Kidney glomerular epithelial cell (primary cell): ENCODE measurements around the gene CDC42BPB.
"Not testable (repeated sequence)": the region's sequence is repeated elsewhere in the genome, so short reads cannot be mapped to it uniquely, and the experiment has no call there.

Source experiments
- DNase-seq: peaks from one replicate; lab custom pipeline; 2025; lab: John Stamatoyannopoulos, UW

Gene CDC42BPB

DNA sequence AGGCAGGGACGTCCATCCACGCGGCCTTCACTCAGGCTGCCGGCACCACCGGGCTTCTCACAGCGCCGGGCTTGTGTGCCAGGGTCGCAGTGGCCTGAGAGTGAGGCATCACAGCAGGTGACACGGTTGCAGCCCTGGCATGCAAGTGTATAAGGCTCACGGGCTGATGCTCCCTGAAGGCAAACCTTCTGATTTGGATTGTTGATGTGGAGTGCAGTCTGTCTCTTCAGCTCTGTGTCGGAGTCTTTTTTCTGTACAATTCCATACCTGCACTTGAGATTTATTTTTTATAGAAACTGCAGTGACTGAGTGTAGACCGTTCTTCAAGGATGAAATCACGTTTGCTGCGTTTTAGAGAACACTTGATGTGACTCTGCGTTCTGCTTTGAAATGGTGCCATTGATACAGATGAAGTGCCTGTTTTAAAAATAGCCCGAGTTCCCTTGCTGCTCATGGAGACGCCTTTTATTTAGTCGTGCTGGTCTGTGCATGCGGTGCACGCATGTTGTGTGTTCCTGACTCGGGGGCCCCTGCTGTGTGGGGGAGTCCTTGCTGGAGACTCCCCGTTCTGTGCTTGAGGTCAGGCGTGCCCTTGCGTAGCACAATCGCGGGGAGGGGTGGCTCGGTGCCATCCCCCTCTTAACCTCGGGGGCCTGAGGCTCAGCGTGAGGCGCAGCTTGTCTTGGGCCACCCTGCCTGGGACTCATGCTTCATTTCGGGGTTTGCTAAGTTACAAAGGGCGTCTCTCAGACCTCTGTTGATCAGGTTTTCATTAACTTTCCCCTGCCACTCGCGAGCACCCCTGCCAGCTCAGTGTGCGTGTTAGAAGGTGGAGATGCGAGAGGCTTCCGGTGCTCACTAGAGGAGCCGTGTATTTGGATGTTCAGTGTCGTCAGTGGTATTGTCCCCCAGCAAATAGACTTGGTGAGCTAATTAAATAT is 156.4 kb downstream of the CDC42BPB start:
- no peak for DNase-seq

GRCh38 chr14:102899516-102899900 is 157.8 kb downstream of the CDC42BPB start:
- no peak for DNase-seq

DNA sequence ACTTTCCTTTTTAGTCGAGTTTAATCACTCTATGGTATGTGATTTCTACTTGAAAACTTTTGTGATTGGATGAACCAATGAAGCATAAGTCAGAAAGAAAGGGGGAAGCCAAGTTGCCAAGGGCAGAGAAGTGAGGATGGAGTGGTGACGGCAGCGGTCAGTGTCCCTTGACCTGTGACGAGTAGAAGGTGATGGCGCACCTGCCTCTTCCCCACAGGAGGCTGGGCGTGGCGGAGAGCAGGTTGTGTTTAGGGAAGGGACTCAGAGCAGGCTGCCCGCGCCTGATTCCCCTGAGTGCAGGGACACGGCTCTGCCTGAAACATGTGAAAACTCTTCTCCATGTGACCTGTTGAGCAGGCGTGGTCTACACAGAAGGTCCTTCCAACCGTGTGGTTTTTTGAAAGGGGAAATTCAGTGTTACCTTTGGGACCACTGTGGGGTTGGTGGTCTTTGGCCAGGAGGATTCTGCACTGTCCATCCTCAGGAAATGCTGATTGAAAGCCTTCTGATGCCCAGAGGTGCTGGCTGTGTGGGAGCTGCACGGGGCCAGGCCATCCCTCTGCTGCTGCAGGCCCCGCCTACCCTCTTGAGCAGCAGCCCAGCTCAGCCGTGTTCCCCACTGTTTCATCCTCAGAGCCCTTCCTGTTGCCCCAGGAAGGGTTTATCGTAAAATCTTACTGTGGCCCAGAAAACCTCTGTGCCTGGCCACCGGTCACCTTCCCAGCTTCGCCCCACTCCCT is 158.4 kb downstream of the CDC42BPB start:
- no peak for DNase-seq

DNA sequence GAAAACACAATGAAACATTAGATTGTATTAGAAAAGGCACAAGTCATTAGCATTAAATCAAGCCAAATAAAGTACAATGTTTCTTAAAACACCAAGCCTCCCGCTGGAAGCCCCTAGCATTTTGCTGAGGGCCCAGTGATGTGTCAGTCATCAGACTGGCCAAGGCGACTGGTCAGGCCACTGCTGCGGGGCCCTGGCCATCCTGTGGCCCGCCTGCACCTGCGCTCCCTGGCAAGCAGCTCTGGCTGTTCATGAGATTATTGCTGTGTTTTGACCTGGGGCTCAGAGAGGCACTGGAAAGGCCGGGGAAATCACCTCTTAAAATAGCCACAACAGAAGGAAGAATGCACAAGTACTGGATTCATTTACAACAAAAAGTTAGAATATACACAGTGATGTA is 159.1 kb downstream of the CDC42BPB start:
- no peak for DNase-seq

GRCh38 chr14:102897299-102898027 is 159.9 kb downstream of the CDC42BPB start:
- DNase-seq: no peak

DNA sequence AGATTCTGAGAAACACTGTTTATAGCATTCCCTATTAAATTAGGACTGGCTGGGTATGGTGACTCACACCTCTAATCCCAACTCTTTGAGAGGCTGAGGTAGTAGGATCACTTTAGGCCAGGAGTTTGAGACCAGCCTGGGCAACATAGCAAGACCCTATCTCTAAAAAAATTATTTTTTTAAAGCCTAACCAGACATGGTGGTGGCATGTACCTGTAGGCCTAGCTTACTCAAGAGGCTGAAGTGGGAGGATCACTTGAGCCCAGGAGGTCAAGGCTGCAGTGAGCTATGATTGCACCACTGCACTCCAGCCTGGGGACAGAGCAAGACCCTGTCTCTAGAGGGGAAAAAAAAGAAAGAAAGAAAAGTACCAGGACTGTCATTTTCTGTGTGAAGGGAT is 160.6 kb downstream of the CDC42BPB start:
- DNase-seq: not testable (repeated sequence)

GRCh38 chr14:102893452-102893851 is 163.9 kb downstream of the CDC42BPB start:
- no peak for DNase-seq

DNA sequence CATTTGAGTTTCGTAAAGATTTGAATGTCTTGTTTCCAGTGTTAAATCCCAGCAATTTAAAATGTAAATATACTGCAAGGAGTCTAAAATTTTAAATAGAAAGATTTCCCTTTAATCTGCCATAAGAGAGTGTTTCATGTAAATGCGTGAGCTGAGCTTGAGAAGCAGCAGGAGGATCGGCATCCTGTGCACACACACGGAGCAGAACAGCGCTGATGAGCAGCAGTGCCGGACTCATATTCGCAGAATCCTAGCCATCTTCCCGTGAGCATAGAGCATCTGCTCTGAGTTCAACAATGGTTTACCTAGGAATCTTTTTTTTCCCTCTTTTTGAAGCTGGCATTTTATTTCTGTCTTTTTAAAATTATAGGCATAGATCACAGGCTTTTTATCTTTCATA is 164.7 kb downstream of the CDC42BPB start:
- no peak for DNase-seq

- DNase-seq: no peak
Measured at GRCh38 chr14:102891556-102891955, 165.8 kb downstream of the CDC42BPB start.

DNA sequence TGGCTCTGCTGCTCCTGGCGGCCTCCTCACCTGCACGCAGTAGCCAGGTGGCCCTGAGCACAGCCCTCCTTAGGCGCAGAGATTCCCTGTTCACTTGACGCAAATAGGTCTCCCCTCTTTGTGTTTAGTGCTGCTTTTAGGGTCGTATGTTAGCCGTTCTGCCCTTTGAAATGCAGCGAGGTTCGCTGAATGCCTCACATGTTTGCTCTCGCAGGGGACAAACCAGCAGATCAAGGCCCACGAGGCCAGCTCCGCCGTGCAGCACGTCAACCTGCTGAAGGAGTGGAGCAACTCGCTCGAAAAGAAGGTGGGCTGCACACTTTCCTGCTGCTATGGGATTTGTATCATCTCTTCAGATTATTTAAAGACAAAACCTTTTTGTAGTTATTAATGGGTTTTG is 166.2 kb downstream of the CDC42BPB start:
- DNase-seq: no peak

GRCh38 chr14:102889615-102890014 is 167.7 kb downstream of the CDC42BPB start:
- DNase-seq: no peak

DNA sequence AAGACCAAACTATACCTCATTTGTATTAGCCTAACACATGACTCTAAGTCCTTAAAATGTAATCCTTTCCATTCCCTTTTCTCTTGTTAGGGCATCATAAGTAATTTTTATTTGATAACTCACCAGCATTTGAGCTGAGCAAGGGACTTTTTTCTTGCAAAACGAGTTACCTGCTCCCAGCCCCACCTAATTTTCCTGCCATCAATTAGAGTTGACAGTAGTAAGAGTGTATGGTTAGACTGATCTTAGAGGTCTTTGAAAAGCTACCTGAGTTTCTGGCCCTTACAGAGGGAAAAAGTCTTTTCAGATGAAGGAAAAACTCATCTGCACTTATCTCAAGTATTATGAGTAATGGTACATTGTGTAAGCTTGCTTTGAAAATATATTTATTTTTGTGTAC is 168.6 kb downstream of the CDC42BPB start:
- no peak for DNase-seq

DNA sequence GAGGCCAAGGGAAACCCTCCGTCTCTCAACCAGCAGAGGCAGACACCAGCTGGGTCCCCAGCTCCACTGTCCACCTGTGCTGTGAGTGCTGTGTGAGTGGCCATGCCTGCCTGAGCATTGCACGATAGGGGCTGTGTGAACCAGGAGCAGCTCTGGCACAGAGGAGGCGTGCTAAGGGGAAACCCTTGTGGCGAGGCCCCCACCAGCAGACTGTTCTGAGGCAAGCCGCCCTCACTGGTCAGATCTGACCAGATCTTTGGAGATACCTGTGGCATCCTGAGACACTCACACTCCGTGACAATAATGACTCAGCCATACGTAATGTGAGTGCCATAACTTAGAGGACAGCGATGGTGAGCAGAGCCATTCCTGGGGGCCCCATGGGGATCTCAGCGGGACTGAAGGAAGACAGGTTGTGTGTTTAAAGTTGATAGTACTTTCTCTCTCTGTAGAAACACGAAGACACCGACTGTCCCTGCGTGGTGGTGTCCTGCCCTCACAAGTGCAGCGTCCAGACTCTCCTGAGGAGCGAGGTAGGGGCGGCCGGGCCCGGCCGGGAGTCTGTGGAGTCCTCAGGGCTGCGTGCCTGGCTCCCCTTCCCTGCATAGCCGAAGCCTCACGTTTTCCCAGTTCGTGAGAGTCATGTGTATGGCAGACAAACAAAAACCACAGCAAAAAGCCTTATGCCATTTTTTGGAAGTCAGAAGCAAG is 171.5 kb downstream of the CDC42BPB start:
- no peak for DNase-seq

GRCh38 chr14:102883554-102883953 is 173.8 kb downstream of the CDC42BPB start:
- no peak for DNase-seq

DNA sequence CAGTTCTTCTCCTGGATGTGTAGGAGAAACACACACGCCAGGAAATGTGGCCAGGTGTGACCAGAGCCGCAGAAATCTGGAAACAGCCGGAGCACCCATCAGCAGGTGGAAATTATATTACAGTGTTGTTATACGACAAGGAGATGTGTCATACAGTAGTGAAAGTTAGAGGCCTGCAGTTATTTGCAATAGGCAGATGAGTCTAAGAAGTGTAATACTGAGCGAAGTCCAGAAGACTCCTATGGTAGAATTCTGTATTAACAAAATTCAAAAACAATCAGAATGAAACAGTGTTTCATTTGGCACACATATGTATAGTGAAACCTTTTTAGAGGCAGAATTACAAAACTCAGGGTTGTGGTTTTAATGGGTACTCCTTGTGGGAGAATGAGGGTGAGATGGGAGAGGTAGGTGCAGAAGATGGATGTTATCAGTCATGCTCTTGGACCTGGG is 174.2 kb downstream of the CDC42BPB start:
- no peak for DNase-seq
